ENCODE results near the gene TCHP.
A peak's percentile ranks its signal among the peaks of the same experiment; 100 is the strongest.
"Not testable (repeated sequence)": the region's sequence is repeated elsewhere in the genome, so short reads cannot be mapped to it uniquely, and the experiment has no call there.

Gene TCHP

GRCh38 chr12:109899783-109900751 is at the start of gene TCHP:
Gene TCHP (plus strand): TSS chr12:109900274. CDS start chr12:109903027, 2,753 bp downstream.
- DNase-seq (ENCODE audit: low spot score), result peak; percentile 90

GRCh38 chr12:109850518-109850917 is 49.6 kb upstream of the TCHP start:
- not testable (repeated sequence) for DNase-seq (ENCODE audit: low spot score)

GRCh38 chr12:109855377-109855776 is 44.7 kb upstream of the TCHP start:
- no peak for DNase-seq (ENCODE audit: low spot score)

GRCh38 chr12:109857715-109858114 is 42.4 kb upstream of the TCHP start:
- DNase-seq (ENCODE audit: low spot score), result no peak

GRCh38 chr12:109858764-109859163 is 41.3 kb upstream of the TCHP start:
- DNase-seq (ENCODE audit: low spot score), result no peak

- DNase-seq (ENCODE audit: low spot score), result no peak
Measured at GRCh38 chr12:109860977-109861376, 39.1 kb upstream of the TCHP start.

GRCh38 chr12:109861689-109862314 is 38.3 kb upstream of the TCHP start:
- no peak for DNase-seq (ENCODE audit: low spot score)

GRCh38 chr12:109862491-109862890 is 37.6 kb upstream of the TCHP start:
- not testable (repeated sequence) for DNase-seq (ENCODE audit: low spot score)

GRCh38 chr12:109863847-109864712 is 36.0 kb upstream of the TCHP start:
- no peak for DNase-seq (ENCODE audit: low spot score)

- no peak for DNase-seq (ENCODE audit: low spot score)
Measured at GRCh38 chr12:109864916-109865315, 35.2 kb upstream of the TCHP start.

GRCh38 chr12:109868182-109869051 is 31.7 kb upstream of the TCHP start:
- no peak for DNase-seq (ENCODE audit: low spot score)

- DNase-seq (ENCODE audit: low spot score), result no peak
Measured at GRCh38 chr12:109870648-109871047, 29.4 kb upstream of the TCHP start.

- DNase-seq (ENCODE audit: low spot score), result no peak
Measured at GRCh38 chr12:109871668-109872314, 28.3 kb upstream of the TCHP start.

GRCh38 chr12:109873653-109874052 is 26.4 kb upstream of the TCHP start:
- no peak for DNase-seq (ENCODE audit: low spot score)

- no peak for DNase-seq (ENCODE audit: low spot score)
Measured at GRCh38 chr12:109875572-109876131, 24.4 kb upstream of the TCHP start.

GRCh38 chr12:109876406-109876805 is 23.7 kb upstream of the TCHP start:
- no peak for DNase-seq (ENCODE audit: low spot score)

- DNase-seq (ENCODE audit: low spot score), result no peak
Measured at GRCh38 chr12:109877504-109878246, 22.4 kb upstream of the TCHP start.

GRCh38 chr12:109878247-109878625 is 21.8 kb upstream of the TCHP start:
- no peak for DNase-seq (ENCODE audit: low spot score)

- no peak for DNase-seq (ENCODE audit: low spot score)
Measured at GRCh38 chr12:109878749-109879148, 21.3 kb upstream of the TCHP start.

Data from left forelimb (tissue), 1 donor.